Gastroesophageal sphincter (tissue), 4 donors: ENCODE results near the gene EFTUD2. TPM values are rescaled to one million over a fixed set of nuclear protein-coding genes. Genes with fewer than 3 reads are reported as not detected.

Experiments used
- ATAC-seq: fragments of 150-250 bp; one replicate; pipeline ENCODE4 v1.9.1; 2016; ENCODE audit warnings: mild to moderate bottlenecking, moderate library complexity
- H3K27ac ChIP-seq, 4 donors: fragments of 200-600 bp; sonication (generic) in 3 of 4; 1 replicate in 3 of 4; 2 replicates in 1 of 4; pipeline ENCODE4 v1.5.1; 2016 to 2019
- H3K27me3 ChIP-seq: fragments of 200-600 bp; sonication (generic); one replicate; pipeline ENCODE4 v1.5.1; 2019
- H3K36me3 ChIP-seq, 2 donors: fragments of 200-600 bp; sonication (generic); one replicate each; pipeline ENCODE4 v1.5.1; 2019; ENCODE audit warnings: control low read depth in 1 of 2
- H3K4me1 ChIP-seq, 3 donors: fragments of 200-600 bp; sonication (generic); 1 replicate in 2 of 3; 2 replicates in 1 of 3; pipeline ENCODE4 v1.5.1; 2016 to 2019; ENCODE audit warnings: control low read depth in 2 of 3
- H3K4me3 ChIP-seq, 2 donors: fragments of 200-600 bp; sonication (generic); one replicate each; pipeline ENCODE4 v1.5.1; 2019; ENCODE audit warnings: mild to moderate bottlenecking in 1 of 2, moderate library complexity in 1 of 2
- H3K9me3 ChIP-seq, 3 donors: fragments of 200-600 bp; sonication (generic); one replicate each; pipeline ENCODE4 v1.5.1; 2017 to 2019; ENCODE audit warnings: control low read depth in 2 of 3
- EP300 ChIP-seq: sonication (generic); formaldehyde crosslinking; IDR thresholded peaks from one replicate; pipeline ENCODE4 v1.6.1; 2017; ENCODE audit warnings: antibody characterized with exemption, mild to moderate bottlenecking
- POLR2A ChIP-seq, 2 donors: fragments of 450-650 bp; IDR thresholded peaks; one replicate each; pipeline ENCODE4 v1.6.1; 2017; ENCODE audit warnings: antibody characterized with exemption in 2 of 2, mild to moderate bottlenecking in 2 of 2, moderate library complexity in 1 of 2
- POLR2AphosphoS5 ChIP-seq: sonication (generic); formaldehyde crosslinking; IDR thresholded peaks from one replicate; pipeline ENCODE4 v1.6.1; 2017; ENCODE audit warnings: antibody characterized with exemption
- WGBS, 2 donors: methylation state at CpG; one replicate each; pipeline ENCODE4 v1.1.5; 2018; ENCODE audit warnings: low coverage in 1 of 2; 5-methylcytosine and 5-hydroxymethylcytosine counted together
- total RNA-seq, 4 donors: library from RNA; depleted of rRNA; stranded (reverse); fragments of >200 nt; gene quantifications; one replicate each; pipeline ENCODE4 v1.1.0, GENCODE V29; 2016
- TF ChIP-seq, protein P1 (sequence below), 4 experiments: fragments of 200-600 bp in 2 of 4; fragments of 450-650 bp in 2 of 4; sonication (generic) in 1 of 4; IDR thresholded peaks; one replicate each; pipeline ENCODE4 v1.5.1; 2017 to 2019; ENCODE audit warnings: antibody characterized with exemption in 4 of 4, mild to moderate bottlenecking in 2 of 4, moderate library complexity in 2 of 4

Gene EFTUD2
- total RNA-seq, 4 donors from 2014 or later = 45.1 to 71.2 (median 57.8) TPM

DNA sequence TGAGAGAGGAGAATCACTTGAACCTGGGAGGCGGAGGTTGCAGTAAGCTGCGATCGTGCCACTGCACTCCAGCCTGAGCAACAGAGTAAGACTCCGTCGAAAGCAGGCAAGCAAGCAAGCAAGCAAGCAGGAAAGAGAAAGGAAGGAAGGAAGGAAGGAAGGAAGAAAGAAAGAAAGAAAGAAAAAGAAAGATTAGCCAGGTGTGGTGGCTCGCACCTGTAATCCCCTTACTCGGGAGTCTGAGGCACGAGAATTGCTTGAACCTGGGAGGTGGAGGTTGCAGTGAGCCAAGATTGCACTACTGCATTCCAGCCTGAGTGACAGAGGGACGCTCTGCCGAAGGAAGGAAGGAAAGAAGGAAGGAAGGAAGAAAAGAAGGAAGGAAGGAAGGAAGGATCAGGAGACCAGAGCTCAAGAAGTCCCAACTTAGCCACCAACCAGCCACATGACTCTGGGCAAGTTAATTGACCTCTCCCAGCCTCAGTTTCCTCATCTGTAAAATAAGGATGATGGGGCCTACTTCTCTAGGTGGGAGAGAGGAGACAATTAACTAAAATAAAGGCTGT lies 9.6 kb upstream of the EFTUD2 start:
- Histone ChIP-seq H3K9me3 (no peaks in the 10 kb centered on the region), H3K27me3 (peaks cover 25% of the 10 kb centered on the region), H3K4me1 (peaks cover 0 to 9% (median 5%) of the 10 kb centered on the region in 3 donors), H3K27ac (no peak overlapping the region), H3K36me3 (no peaks in the 10 kb centered on the region), H3K4me3 (no peak overlapping the region)
- TF ChIP-seq, protein P1, sequence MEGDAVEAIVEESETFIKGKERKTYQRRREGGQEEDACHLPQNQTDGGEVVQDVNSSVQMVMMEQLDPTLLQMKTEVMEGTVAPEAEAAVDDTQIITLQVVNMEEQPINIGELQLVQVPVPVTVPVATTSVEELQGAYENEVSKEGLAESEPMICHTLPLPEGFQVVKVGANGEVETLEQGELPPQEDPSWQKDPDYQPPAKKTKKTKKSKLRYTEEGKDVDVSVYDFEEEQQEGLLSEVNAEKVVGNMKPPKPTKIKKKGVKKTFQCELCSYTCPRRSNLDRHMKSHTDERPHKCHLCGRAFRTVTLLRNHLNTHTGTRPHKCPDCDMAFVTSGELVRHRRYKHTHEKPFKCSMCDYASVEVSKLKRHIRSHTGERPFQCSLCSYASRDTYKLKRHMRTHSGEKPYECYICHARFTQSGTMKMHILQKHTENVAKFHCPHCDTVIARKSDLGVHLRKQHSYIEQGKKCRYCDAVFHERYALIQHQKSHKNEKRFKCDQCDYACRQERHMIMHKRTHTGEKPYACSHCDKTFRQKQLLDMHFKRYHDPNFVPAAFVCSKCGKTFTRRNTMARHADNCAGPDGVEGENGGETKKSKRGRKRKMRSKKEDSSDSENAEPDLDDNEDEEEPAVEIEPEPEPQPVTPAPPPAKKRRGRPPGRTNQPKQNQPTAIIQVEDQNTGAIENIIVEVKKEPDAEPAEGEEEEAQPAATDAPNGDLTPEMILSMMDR (IDR thresholded peaks at IDR 0.05) = no peak
- TF ChIP-seq POLR2A (IDR thresholded peaks at IDR 0.05) (no peak), POLR2AphosphoS5 (no peak), EP300 (no peak)
- ATAC-seq = no peak
- 80 to 89% methylated on average over 5 to 10 of the region's 10 CpGs for WGBS, 2 donors

DNA sequence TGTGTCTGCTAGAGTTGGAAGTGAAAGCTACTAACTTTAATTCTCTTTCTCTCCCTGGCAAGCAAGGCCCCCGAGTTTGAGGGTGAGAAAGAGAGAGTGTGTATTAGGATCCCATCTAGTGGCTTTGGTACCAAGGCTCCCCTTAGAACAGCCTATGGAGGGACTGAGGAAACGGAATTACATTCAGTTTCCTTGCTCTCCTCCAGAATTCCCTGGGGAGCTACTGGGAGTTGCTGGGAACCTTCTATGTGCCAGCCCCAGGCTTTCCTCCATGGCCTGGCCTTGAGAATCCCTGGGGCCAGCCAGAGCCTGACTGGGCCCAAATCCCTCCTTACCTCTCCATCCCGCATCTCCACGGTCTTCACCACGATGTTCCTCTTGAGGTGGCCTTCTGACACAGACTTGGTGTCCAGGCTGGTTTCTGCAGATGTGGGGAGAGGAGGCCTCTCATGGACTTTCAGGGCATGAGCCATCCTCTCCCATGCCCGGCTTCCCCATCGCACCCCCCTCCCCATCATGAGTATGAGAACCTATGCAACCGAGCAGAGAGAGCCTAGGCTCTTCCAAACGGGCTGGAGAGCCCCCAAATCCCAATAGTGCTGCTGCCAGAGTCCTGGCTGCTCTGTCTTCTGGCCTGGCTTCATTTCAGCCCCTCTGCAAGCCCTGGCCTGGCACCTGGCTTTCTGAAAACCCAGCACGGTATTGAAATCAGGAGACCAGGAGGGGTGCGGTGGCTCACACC lies 8.7 kb upstream of the EFTUD2 start:
- Histone ChIP-seq H3K4me3 (no peak overlapping the region), H3K27ac (no peak overlapping the region), H3K36me3 (no peaks in the 10 kb centered on the region), H3K27me3 (peaks cover 21% of the 10 kb centered on the region), H3K4me1 (peaks cover 0 to 9% (median 5%) of the 10 kb centered on the region in 3 donors), H3K9me3 (no peaks in the 10 kb centered on the region)
- TF ChIP-seq, protein P1 (IDR thresholded peaks at IDR 0.05) = no peak
- no peak for ATAC-seq
- 63 to 100% methylated on average over 2 of the region's 11 CpGs for WGBS, 2 donors

DNA sequence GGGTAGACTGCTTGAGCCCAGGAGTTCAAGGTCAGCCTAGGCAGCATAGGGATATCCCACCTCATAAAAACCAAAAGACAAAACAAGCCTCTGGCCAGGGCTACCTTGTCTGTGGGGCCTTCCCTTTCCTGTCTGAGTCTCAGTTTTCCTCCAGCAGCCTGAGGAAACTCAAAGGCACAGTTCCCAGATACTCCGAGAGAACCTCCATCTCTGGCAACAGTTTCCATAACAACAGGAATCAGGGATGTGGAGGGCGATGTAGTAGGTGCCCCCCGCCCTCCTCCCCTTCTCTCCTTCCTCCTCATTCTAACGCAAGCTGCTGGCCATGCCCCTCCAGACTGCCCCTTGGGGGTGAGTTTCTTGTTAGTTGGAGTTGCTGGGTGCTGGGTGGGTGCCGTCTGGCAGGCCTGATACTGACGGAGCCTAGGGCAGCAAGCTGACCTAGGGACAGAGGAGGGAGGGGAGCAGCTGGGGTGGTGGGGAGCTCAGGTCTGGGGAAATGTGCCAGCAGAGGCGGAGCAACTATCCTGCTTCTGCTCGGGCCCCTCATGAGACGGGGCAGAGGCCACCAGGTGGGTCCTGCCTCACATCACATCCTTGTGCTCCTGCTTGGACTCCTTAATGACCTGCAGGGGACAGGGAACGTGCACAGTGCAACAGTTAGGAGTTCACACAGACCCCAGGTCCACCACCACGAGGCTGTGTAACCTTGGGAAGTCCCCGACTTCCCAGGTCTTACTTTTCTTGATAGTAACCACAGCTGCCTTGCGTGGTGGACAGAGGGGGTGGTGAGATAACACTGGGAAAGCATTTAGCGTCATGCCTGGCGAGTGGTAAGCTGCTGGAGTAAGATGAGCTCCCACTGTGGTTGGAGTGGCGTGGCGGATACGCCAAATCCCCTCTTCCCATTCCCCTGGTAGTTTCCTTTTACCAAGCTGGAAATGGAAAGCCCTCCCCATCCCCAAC lies 7.8 kb upstream of the EFTUD2 start:
- WGBS, 2 donors = 60 to 67% methylated on average over 1 to 7 of the region's 18 CpGs
- Histone ChIP-seq H3K27me3 (peaks cover 13% of the 10 kb centered on the region), H3K4me1 (peaks cover 0 to 9% (median 5%) of the 10 kb centered on the region in 3 donors), H3K9me3 (no peaks in the 10 kb centered on the region), H3K4me3 (no peak overlapping the region), H3K27ac (no peak overlapping the region), H3K36me3 (no peaks in the 10 kb centered on the region)
- ATAC-seq = no peak
- TF ChIP-seq POLR2AphosphoS5 (no peak), EP300 (no peak), POLR2A (IDR thresholded peaks at IDR 0.05) (no peak)
- TF ChIP-seq, protein P1 (IDR thresholded peaks at IDR 0.05) = no peak

DNA sequence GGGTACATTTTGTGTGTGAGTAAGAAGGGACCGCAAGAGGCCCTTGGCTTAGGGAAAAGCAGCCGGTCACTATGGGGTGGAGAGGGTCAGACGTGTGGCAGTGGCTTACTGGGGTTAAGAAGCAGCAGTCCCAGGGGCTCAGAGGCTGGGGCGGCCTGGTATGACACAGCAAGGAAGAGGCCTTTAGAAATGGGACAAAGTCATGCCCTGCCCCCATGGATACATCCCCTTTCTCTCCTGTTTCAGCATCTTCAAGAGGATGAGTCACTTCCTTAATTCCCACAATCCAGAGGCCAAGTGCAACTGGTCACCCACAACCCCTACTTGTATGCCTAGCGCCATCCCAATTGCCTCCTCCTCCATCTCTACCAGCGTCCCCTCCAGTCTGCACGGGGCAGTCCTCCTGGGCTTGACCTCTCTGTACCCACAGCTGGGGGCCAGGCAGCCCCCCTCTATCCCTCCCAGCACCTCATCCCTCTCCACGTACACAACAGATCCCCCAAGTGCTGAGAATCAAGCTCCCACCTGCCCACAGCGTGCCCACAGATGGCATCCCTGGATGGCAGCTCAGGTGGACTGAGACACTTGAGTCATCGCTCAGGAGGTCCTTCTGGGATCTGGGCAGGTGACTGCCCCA lies 6.9 kb upstream of the EFTUD2 start:
- no peak for ATAC-seq
- no peak overlapping the region for H3K27ac ChIP-seq
- H3K9me3 ChIP-seq = no peaks in the 10 kb centered on the region
- peaks cover 4% of the 10 kb centered on the region for H3K27me3 ChIP-seq
- H3K4me1 ChIP-seq = peaks cover 0 to 8% (median 0%) of the 10 kb centered on the region in 3 donors
- 77 to 94% methylated on average over 5 to 6 of the region's 10 CpGs for whole genome bisulfite sequencing, 2 donors
- H3K4me3 ChIP-seq = no peak overlapping the region
- no peak for TF ChIP-seq POLR2A (IDR thresholded peaks at IDR 0.05)
- no peak for TF ChIP-seq EP300
- TF ChIP-seq, protein P1 (IDR thresholded peaks at IDR 0.05) = no peak
- no peak for TF ChIP-seq POLR2AphosphoS5
- H3K36me3 ChIP-seq = no peaks in the 10 kb centered on the region
